ENCODE data around the gene CD151. TPM values are rescaled to one million over a fixed set of nuclear protein-coding genes. Genes with fewer than 3 reads are reported as not detected.

Gene CD151
- total RNA-seq, 1 donor from 2014 or later = 154 TPM

- Mint-ChIP-seq H3K9me3 (ENCODE audit: low read depth) (no peaks in the 10 kb centered on the region), H3K4me3 (ENCODE audit: low read depth) (no peak overlapping the region), H3K36me3 (ENCODE audit: insufficient read depth) (no peaks in the 10 kb centered on the region), H3K27ac (no peak overlapping the region), H3K27me3 (no peaks in the 10 kb centered on the region), H3K4me1 (ENCODE audit: low read depth) (no peaks in the 10 kb centered on the region)
- DNase-seq (ENCODE audit: low spot score, unreplicated experiment) = no peak
- no peak for TF ChIP-seq CTCF (IDR thresholded peaks at IDR 0.05; ENCODE audit: unreplicated experiment)
Measured at GRCh38 chr11:868394-868793, 35.6 kb downstream of the CD151 start.

GRCh38 chr11:868802-869201, 36.0 kb downstream of the CD151 start:
- no peak for DNase-seq (ENCODE audit: low spot score, unreplicated experiment)
- H3K9me3 Mint-ChIP-seq (ENCODE audit: low read depth) = no peaks in the 10 kb centered on the region
- H3K4me1 Mint-ChIP-seq (ENCODE audit: low read depth) = no peaks in the 10 kb centered on the region
- no peak overlapping the region for H3K27ac Mint-ChIP-seq
- peaks cover 3% of the 10 kb centered on the region for H3K36me3 Mint-ChIP-seq (ENCODE audit: insufficient read depth)
- no peak overlapping the region for H3K4me3 Mint-ChIP-seq (ENCODE audit: low read depth)
- no peaks in the 10 kb centered on the region for H3K27me3 Mint-ChIP-seq
- no peak for TF ChIP-seq CTCF (IDR thresholded peaks at IDR 0.05; ENCODE audit: unreplicated experiment)

- Mint-ChIP-seq H3K9me3 (ENCODE audit: low read depth) (no peaks in the 10 kb centered on the region), H3K4me3 (ENCODE audit: low read depth) (no peak overlapping the region), H3K27me3 (no peaks in the 10 kb centered on the region), H3K27ac (no peak overlapping the region), H3K4me1 (ENCODE audit: low read depth) (no peaks in the 10 kb centered on the region), H3K36me3 (ENCODE audit: insufficient read depth) (peaks cover 4% of the 10 kb centered on the region)
- no peak for TF ChIP-seq CTCF (IDR thresholded peaks at IDR 0.05; ENCODE audit: unreplicated experiment)
- no peak for DNase-seq (ENCODE audit: low spot score, unreplicated experiment)
Measured at GRCh38 chr11:869399-870126, 36.8 kb downstream of the CD151 start.

GRCh38 chr11:870127-870413, 37.3 kb downstream of the CD151 start:
- H3K27ac Mint-ChIP-seq = no peak overlapping the region
- no peak for DNase-seq (ENCODE audit: low spot score, unreplicated experiment)

GRCh38 chr11:870418-870817, 37.7 kb downstream of the CD151 start:
- H3K27me3 Mint-ChIP-seq = no peaks in the 10 kb centered on the region
- TF ChIP-seq CTCF (IDR thresholded peaks at IDR 0.05; ENCODE audit: unreplicated experiment) = peak; percentile 9
- DNase-seq (ENCODE audit: low spot score, unreplicated experiment) = no peak
- no peak overlapping the region for H3K4me3 Mint-ChIP-seq (ENCODE audit: low read depth)
- no peaks in the 10 kb centered on the region for H3K4me1 Mint-ChIP-seq (ENCODE audit: low read depth)
- H3K36me3 Mint-ChIP-seq (ENCODE audit: insufficient read depth) = peaks cover 4% of the 10 kb centered on the region
- H3K27ac Mint-ChIP-seq = no peak overlapping the region
- no peaks in the 10 kb centered on the region for H3K9me3 Mint-ChIP-seq (ENCODE audit: low read depth)

More at GRCh38 chr11:870127-870413, 37.3 kb downstream of the CD151 start:
- no peak overlapping the region for H3K4me3 Mint-ChIP-seq (ENCODE audit: low read depth)
- peaks cover 4% of the 10 kb centered on the region for H3K36me3 Mint-ChIP-seq (ENCODE audit: insufficient read depth)
- no peaks in the 10 kb centered on the region for H3K27me3 Mint-ChIP-seq
- H3K4me1 Mint-ChIP-seq (ENCODE audit: low read depth) = no peaks in the 10 kb centered on the region
- no peaks in the 10 kb centered on the region for H3K9me3 Mint-ChIP-seq (ENCODE audit: low read depth)
- TF ChIP-seq CTCF (IDR thresholded peaks at IDR 0.05; ENCODE audit: unreplicated experiment) = peak; percentile 55

Data from progenitor cell of endocrine pancreas (in vitro differentiated cells).